Measurements from ENCODE around the gene SLC9A7.

The SLC9A7 gene

GRCh38 chrX:46597208-46597607 is 161.7 kb downstream of the SLC9A7 start:
- DNase-seq, result no peak

GRCh38 chrX:46595084-46595483 is 163.8 kb downstream of the SLC9A7 start:
- no peak for DNase-seq

DNA sequence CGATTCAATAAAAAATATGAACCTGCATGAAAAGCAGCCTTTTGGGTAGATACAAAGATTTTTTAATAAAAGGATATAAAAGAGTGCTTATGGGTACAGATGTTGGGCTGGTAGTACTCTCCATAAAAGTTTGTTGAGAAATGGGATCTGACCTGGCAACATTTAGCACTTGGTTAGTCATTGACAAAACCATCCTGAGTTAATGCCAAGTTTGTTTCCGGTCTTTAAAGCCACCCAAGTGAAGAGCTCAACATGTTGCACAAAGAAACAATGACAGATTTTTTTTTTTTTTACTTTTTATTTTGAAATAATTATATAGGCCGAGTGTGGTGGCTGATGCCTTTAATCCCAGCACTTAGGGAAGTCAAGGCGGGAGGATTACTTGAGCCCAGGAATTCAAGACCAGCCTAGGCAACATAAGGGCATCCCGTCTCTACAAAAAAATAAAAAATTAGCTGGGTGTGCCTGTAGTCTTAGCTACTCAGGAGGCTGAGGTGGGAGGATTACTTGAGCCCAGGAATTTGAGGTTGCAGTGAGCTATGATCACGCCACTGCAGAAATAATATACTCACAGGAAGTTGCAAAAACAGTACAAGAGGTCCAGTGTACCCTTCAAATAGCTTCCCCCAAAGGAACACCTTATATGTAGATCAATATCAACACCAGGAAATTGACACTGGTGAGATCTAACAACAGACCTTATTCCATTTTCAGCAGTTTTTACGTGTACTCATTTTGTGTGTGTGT is 168.8 kb downstream of the SLC9A7 start:
- no peak for DNase-seq

- DNase-seq, result no peak
These were observed 170.7 kb downstream of the SLC9A7 start for GRCh38 chrX:46588263-46588662.

DNA sequence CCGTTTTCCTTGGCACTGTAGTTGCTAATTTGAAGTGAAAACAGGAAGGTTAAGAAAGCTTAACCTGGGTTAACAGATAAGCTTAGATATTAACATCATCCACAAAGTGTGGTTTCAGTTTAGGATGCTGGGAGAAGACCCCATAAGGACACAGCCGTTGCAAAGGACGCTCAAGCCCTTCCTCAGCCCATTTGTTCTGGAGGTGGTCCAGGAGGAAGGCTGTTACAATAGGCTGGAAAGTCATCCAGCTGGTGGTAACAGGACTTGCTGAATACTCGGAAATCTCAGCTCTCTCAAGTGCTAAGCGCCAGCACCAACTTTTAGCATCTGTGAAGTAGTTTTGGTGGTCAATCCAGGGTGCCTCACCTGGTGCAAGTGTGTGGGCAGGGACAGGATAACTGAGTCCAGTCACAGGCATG is 171.2 kb downstream of the SLC9A7 start:
- DNase-seq, result no peak

DNA sequence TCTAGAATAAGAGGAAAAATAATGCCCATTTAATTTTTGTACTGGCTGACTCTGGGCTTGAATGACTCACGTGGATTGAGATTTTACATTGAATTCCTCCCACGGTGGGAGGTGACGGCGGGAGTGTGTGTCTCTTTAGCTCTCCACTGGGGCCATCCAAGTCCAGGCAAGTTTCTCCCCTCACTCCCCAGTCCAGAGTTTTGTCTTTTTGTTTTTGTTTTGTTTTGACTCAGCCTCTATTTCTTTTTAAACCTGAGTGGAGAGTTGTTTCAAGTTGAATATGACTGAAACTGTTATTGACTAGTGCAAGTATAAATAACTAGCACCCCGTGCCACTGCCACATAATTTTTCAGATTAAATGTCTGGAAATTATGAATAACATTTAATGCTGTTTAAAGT is 171.8 kb downstream of the SLC9A7 start:
- DNase-seq, result no peak

DNA sequence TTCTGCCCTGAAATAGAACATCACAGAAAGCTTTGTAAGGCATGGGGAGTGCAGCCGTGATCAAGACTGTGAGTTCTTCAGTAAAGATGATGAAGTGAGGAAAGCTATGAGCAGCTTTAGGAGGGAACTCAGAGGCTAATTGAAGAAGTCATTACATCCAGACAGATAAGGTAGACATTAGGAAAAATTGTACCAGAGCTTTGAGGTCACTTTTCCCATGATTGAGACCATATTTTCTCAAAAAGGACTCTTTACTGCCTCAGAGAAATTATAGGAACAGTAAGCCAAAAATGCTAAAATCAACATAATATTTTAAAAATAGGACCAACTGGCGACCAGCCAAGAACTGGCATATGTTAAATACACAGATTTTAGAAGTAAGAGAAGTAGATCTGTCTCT is 174.2 kb downstream of the SLC9A7 start:
- DNase-seq, result no peak

- DNase-seq, result no peak
These were observed 176.0 kb downstream of the SLC9A7 start for GRCh38 chrX:46582966-46583365.

DNA sequence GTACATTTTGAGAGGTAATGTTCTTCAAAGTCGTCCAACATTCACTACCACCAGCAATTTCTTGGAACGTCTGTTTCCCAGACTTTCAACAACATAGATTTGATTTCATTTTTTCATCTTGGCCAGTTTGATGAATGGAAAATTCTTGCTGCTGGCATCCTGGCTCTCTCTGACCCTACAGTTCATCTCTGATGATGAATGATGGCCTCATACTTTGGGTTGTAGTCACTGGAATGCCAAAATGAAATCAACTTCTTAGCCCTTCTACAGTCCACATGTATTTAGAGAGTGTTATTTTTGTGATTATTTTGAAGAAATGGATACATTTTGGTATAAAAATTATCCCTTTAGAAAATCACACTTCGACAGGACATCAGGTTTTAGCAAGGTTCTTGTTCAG is 176.6 kb downstream of the SLC9A7 start:
- DNase-seq, result no peak

- no peak for DNase-seq
These were observed 178.3 kb downstream of the SLC9A7 start for GRCh38 chrX:46580613-46581012.

GRCh38 chrX:46579250-46579649 is 179.7 kb downstream of the SLC9A7 start:
- DNase-seq, result no peak

- no peak for DNase-seq
These were observed 181.5 kb downstream of the SLC9A7 start for GRCh38 chrX:46577221-46578005.

- no peak for DNase-seq
These were observed 182.5 kb downstream of the SLC9A7 start for GRCh38 chrX:46576458-46576857.

DNA sequence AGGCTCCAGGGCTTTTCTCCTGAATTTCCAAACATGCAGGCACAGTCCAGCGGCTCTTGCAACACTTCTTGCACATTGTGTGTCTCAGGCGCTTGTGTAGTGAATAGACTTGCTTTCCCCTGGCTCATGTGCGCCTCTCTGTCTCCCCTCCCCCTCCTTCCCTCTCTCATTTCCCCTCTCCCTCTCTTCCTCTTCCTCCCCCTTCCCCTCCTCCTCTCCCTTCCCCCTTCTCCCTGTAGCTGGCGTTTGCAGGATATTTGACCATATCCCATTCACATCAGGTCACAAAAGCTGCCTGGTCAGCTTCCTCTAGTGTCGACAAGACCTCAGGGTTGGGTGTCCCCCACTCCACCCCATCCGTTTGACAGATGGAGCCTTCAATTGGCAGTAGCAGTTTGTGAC is 182.9 kb downstream of the SLC9A7 start:
- DNase-seq, result peak; percentile 6

DNA sequence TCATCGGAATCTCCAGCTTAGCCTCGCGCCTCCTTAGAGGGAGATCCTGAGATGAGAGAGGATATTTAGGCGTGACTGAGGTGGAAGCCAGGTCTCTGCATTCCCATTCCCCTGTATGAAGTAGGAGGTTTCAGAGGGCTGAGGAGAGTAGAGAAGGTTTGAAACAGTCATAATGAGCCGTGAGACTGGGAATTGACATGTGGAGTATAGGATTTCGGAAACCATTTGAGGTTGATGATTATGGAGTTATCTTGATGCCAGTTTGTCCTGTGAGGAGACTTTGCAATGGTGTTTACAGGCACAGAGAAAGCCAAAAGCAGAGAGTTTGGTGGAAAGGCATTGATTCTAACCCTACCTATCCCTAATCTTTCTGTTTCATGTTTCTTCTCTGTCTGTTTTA is 183.3 kb downstream of the SLC9A7 start:
- peak; percentile 26 for DNase-seq

GRCh38 chrX:46574774-46575381 is 184.0 kb downstream of the SLC9A7 start:
- DNase-seq, result peak; percentile 60

DNA sequence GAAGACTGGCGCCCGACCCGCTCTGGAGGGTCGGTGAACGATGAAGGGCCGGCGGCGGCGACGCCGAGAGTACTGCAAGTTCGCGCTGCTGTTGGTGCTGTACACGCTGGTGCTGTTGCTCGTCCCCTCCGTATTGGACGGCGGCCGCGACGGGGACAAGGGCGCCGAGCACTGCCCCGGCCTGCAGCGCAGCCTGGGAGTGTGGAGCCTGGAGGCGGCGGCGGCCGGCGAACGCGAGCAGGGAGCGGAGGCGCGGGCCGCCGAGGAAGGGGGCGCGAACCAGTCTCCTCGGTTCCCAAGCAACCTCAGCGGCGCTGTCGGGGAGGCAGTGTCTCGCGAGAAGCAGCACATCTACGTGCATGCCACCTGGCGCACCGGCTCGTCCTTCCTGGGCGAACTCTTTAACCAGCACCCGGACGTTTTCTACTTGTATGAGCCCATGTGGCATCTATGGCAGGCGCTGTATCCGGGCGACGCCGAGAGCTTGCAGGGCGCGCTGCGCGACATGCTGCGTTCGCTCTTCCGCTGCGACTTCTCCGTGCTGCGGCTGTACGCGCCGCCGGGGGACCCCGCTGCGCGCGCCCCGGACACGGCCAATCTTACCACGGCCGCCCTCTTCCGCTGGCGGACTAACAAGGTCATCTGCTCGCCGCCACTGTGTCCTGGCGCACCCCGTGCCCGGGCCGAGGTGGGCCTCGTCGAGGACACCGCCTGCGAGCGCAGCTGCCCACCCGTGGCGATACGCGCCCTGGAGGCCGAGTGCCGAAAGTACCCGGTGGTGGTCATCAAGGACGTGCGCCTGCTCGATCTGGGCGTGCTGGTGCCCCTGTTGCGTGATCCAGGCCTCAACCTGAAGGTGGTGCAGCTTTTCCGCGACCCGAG is 184.8 kb downstream of the SLC9A7 start:
- DNase-seq, result peak; percentile 61

- peak; percentile 57 for DNase-seq
These were observed 185.5 kb downstream of the SLC9A7 start, which contains the start of gene CHST7 for GRCh38 chrX:46573331-46573891. CHST7 (plus strand) TSS chrX:46573765; CDS start chrX:46573932, 167 bp downstream.

DNA sequence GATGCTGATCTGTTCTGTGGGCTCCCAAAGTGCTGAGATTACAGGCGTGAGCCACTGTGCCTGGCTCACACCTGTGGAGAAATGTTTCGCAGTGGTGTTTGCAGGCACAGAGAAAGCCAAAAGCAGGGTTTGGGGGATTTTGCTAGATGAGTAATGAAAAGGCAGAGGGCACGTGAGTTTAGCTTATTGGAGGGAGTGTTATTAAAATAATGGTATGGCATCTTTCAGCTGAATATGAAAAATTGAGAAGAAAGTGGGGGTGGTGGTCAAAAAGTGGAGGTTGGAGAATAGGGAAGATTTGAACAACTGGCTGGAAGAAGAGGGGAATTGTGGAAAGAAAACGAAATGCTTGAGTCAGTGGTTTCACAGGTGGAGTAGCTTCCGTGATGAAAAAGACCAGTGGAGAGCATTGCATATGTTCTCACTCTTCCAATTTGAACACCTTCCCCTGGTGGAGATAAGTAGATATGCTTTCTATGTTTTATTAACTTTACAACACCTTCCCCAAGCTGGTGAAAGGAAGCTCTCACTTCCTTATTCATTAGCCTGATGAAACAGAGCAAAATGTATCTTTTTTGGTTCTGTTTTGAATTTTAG is 186.5 kb downstream of the SLC9A7 start:
- DNase-seq, result no peak

DNA sequence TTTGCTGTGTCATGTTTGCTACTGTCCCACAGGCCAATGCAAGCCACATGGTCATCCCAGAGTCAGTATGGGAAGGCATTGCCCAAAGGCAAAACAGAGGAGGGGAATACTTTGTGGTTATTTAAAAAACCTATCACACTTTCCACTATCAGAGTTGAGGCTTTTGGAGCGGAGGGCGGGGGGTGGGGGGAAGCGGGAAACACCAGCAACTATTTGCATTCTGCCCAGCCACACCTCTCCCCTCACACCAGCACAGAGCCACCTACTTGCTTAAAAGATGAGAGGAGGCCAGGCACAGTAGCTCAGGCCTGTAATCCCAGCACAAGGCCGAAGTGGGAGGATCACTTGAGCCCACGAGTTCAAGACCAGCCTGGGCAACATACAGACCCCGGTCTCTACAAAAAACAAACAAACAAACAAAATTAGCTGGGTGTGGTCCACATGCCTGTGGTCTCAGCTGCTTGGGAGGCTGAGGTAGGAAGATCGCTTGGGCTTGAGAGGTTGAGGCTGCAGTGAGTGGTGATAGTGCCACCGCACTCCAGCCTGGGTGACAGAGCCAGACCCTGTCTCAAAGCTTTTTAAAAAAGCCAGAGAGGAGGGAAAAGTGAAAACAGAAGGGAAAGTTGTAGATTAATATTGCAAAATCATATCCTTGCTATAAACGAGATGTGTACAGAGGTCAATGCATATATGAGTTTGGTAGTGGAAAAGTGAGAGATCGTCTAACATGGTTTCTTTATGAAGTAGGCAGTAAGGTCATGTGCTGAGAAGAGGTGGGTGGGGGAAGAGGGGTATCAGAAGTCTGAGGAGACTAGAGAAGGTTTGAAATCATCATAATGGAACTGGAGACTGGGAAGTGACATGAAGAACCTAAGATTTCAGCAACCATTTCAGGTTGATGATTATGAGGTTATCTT is 187.2 kb downstream of the SLC9A7 start:
- DNase-seq, result no peak

GRCh38 chrX:46569621-46570020 is 189.3 kb downstream of the SLC9A7 start:
- no peak for DNase-seq
